Lower lobe of right lung (tissue), 2 donors: ENCODE measurements around the gene DCPS. TPM values are rescaled to one million over a fixed set of nuclear protein-coding genes. Genes with fewer than 3 reads are reported as not detected.
"Not testable (repeated sequence)": the region's sequence is repeated elsewhere in the genome, so short reads cannot be mapped to it uniquely, and the experiment has no call there.

ENCODE experiments used
- ATAC-seq, 2 donors: fragments of 200-7000 bp; cut with Tn5 transposase; one replicate each; pipeline ENCODE4 v1.9.1; 2020 to 2022; ENCODE audit warnings: mild to moderate bottlenecking in 2 of 2, moderate library complexity in 2 of 2
- DNase-seq: peaks from one replicate; pipeline ENCODE4 v3.0.0-alpha.2; 2020
- H3K27ac ChIP-seq: fragments of 200-600 bp; one replicate; pipeline ENCODE4 v1.8.0; 2022
- H3K27me3 ChIP-seq: fragments of 200-600 bp; one replicate; pipeline ENCODE4 v1.8.0; 2022; ENCODE audit warnings: low read depth
- H3K36me3 ChIP-seq: fragments of 200-600 bp; one replicate; pipeline ENCODE4 v1.8.0; 2022; ENCODE audit warnings: mild to moderate bottlenecking
- H3K4me1 ChIP-seq: fragments of 200-600 bp; one replicate; pipeline ENCODE4 v1.8.0; 2022
- H3K4me3 ChIP-seq: fragments of 200-600 bp; one replicate; pipeline ENCODE4 v1.8.0; 2022; ENCODE audit warnings: mild to moderate bottlenecking
- H3K9me3 ChIP-seq: fragments of 200-600 bp; one replicate; pipeline ENCODE4 v1.8.0; 2022
- CTCF ChIP-seq: fragments of 200-600 bp; IDR thresholded peaks from one replicate; pipeline ENCODE4 v1.8.0; 2022; ENCODE audit warnings: antibody characterized with exemption, mild to moderate bottlenecking
- intact Hi-C: fragments of 100-400 bp; cut with DNase I; formaldehyde crosslinking; loops from one replicate; pipeline ENCODE4 v1.11.0; 2022
- total RNA-seq: library from RNA; stranded (reverse); fragmentation: NEBNext Ultra II Directional; extraction: Animal tissue kit (Norgen Biotek cat#: 25700); gene quantifications from one replicate; pipeline ENCODE4 v1.2.1, GENCODE V29; 2021
- donor health status: DM: no; HTN: yes; CAD: no; lungs with severe emphysema.

The DCPS gene
- total RNA-seq, 1 donor from 2014 or later: 14.7 TPM

GRCh38 chr11:126305699-126306098, 1.8 kb downstream of the DCPS start:
- ATAC-seq: no peak
- peaks cover 31% of the 10 kb centered on the region for H3K36me3 ChIP-seq
- H3K4me1 ChIP-seq: peaks cover 15% of the 10 kb centered on the region
- H3K4me3 ChIP-seq: no peak overlapping the region
- no peaks in the 10 kb centered on the region for H3K9me3 ChIP-seq
- intact Hi-C loops: no loop called here
- no peak overlapping the region for H3K27ac ChIP-seq
- TF ChIP-seq CTCF: no peak
- H3K27me3 ChIP-seq: no peaks in the 10 kb centered on the region
- DNase-seq: no peak

DNA sequence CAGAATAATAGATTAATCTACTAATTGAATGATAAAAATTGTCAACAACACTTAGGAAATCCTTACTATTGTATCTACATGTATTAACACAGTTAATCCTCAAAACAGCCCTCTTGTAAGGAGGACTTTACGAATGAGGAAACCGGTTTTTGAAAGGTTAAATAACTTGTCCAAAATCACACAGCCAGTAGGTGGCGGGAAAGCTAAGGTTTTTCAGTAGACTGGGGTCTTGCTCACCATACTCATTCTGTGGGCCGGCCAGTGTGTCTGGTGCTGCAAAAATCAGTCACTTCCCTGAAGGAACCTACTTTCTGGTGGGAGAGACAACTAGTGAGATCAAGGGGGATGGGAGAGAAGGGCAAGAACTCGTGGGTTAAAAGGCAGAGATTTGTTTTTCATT, 3.8 kb downstream of the DCPS start:
- H3K27ac ChIP-seq: no peak overlapping the region
- no peaks in the 10 kb centered on the region for H3K27me3 ChIP-seq
- no peak overlapping the region for H3K4me3 ChIP-seq
- no peak for ATAC-seq
- H3K9me3 ChIP-seq: no peaks in the 10 kb centered on the region
- H3K4me1 ChIP-seq: peaks cover 33% of the 10 kb centered on the region
- H3K36me3 ChIP-seq: peaks cover 37% of the 10 kb centered on the region
- TF ChIP-seq CTCF: peak; percentile 15
- no peak for DNase-seq
- intact Hi-C loops: no loop called here

DNA sequence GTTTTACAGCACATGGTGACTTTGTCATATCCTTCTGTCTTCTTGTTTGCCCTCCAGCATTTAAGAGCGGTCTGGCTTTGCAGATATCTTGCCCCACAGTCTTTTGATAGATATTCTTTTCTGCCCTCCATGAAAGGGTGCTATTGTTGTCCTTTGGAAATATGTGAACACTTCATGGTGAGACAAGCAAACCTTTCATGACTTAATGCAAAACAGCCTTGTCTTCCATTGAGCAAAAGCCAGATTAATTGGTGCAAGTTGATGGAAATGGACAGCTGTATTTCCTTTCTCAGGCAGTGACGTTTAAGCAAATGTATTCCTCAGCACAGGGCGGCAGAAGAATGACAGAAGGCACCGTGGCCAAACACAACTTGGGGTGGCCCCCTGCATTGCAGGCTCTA, 4.4 kb downstream of the DCPS start:
- TF ChIP-seq CTCF: no peak
- H3K27ac ChIP-seq: no peak overlapping the region
- H3K36me3 ChIP-seq: peaks cover 42% of the 10 kb centered on the region
- intact Hi-C loops: no loop called here
- H3K27me3 ChIP-seq: no peaks in the 10 kb centered on the region
- no peaks in the 10 kb centered on the region for H3K9me3 ChIP-seq
- no peak overlapping the region for H3K4me3 ChIP-seq
- no peak for DNase-seq
- H3K4me1 ChIP-seq: peaks cover 33% of the 10 kb centered on the region
- ATAC-seq: no peak

- H3K27me3 ChIP-seq, H3K4me3 ChIP-seq, ATAC-seq, intact Hi-C loops, H3K9me3 ChIP-seq, H3K27ac ChIP-seq, DNase-seq: not testable (repeated sequence)
- H3K36me3 ChIP-seq: peaks cover 42% of the 10 kb centered on the region
- peaks cover 33% of the 10 kb centered on the region for H3K4me1 ChIP-seq
These were observed 4.9 kb downstream of the DCPS start for GRCh38 chr11:126308771-126309170.

DNA sequence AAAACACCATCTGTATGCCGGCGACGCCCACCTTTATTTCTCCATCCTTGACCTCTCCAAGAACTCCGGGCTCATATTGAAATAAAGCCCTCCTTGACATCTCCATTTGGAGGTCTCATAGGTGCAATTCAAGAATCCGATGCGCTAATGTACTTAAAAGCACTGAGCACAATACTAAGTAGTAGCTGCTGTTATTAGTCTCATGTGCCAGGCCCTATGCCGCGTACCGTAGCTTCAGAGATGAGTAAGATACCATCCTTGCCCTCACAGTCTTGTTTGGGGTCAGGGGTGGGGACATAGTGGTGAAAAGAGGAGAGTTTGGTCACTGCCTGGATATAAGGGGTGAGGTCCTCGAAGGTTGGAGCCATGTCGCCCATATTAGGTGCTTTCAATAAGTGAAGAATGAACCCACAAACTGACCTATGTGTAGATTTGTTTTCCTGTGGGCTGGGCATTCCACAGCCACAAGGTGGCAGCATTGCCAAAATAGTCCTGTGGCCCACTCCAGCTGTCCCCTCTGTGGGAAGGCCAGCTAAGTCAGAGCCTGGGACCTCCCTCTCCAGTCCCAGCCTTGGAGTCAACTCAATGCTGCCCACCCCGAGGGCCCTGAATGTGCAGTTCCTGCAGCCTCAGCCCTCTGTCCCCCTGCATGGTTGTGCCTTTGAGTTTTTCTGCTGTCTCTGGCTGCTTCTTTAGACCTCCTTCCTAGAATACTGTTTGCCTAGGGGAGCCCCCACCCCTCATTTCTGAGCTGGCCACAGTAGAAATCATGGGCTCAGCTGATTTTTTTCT, 6.5 kb downstream of the DCPS start:
- peak; percentile 90 to 94 for ATAC-seq
- Histone ChIP-seq H3K36me3 (peaks cover 45% of the 10 kb centered on the region), H3K4me3 (no peak overlapping the region), H3K27me3 (no peaks in the 10 kb centered on the region), H3K27ac (peak overlapping the region; percentile 60), H3K4me1 (peaks cover 24% of the 10 kb centered on the region), H3K9me3 (no peaks in the 10 kb centered on the region)
- TF ChIP-seq CTCF: peak; percentile 88
- DNase-seq: peak; percentile 73
- intact Hi-C loops: no loop called here

- peak overlapping the region; percentile 60 for H3K27ac ChIP-seq
- H3K9me3 ChIP-seq: no peaks in the 10 kb centered on the region
- peaks cover 45% of the 10 kb centered on the region for H3K36me3 ChIP-seq
- ATAC-seq (no peak), DNase-seq (no peak)
- no peak for TF ChIP-seq CTCF
- H3K4me1 ChIP-seq: peaks cover 24% of the 10 kb centered on the region
- no peak overlapping the region for H3K4me3 ChIP-seq
- intact Hi-C loops: no loop called here
- no peaks in the 10 kb centered on the region for H3K27me3 ChIP-seq
These were observed 7.1 kb downstream of the DCPS start for GRCh38 chr11:126310992-126311310.
